T-helper 2 cell (primary cell): ENCODE measurements around the gene ISL2.
A peak's percentile ranks its signal among the peaks of the same experiment; 100 is the strongest.

Source experiments
- DNase-seq, 5 experiments: peaks; one replicate each; pipeline versions ENCODE4 v3.0.0 to v3.0.0-alpha.2; 2012 to 2022

ISL2 gene

DNA sequence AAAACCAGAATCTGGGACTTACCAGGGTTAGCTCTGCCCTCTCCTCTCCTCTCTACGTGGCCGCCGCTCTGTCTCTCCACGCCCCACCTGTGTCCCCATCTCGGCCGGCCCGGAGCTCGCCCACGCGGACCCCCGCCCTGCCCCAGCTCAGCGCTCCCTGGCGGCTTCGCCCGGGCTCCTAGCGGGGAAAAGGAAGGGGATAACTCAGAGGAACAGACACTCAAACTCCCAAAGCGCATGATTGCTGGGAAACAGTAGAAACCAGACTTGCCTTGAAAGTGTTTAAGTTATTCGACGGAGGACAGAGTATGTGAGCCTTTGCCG, 5.4 kb downstream of the ISL2 start:
- peak in 1 of 5 experiments; percentile 16 for DNase-seq

DNA sequence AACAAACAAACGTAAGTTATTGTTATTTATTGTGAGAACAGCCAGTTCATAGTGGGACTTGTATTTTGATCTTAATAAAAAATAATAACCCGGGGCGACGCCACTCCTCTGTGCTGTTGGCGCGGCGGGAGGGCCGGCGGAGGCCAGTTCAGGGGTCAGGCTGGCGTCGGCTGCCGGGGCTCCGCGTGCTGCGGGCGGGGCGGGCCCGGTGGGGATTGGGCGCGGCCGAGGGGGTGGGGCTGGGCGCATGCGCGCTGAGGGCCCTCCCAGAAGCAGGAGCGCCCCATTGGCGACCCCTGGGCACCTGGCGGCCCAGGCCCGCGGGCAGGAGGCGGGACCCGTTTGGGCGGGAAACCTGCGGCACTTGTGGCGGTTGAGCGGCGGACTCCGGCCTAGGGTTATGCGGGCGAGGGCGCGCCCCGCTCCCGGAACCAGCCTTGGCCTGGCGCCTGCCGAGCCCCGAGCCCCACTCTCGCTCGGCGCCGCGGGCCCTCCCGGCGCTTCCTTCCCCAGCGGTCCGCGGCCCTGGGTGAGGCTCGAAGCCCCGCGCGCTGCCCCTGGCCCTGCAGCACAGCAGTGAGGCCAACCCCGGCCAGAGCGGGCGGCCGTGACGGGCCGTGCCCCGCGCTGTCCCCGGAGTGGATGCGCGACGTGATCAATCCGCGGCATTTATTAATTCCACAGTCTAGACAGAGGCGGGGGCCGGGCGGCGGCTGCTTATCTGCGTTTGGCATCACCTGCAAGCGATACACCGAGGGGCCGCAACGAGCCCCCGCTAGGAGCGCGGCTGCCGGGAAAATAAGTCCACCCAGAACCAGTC, 6.0 kb downstream of the ISL2 start:
- peak in 1 of 5 experiments; percentile 26 for DNase-seq

GRCh38 chr15:76343313-76343996, 6.9 kb downstream of the ISL2 start:
- DNase-seq = peak in 1 of 5 experiments; percentile 38

DNA sequence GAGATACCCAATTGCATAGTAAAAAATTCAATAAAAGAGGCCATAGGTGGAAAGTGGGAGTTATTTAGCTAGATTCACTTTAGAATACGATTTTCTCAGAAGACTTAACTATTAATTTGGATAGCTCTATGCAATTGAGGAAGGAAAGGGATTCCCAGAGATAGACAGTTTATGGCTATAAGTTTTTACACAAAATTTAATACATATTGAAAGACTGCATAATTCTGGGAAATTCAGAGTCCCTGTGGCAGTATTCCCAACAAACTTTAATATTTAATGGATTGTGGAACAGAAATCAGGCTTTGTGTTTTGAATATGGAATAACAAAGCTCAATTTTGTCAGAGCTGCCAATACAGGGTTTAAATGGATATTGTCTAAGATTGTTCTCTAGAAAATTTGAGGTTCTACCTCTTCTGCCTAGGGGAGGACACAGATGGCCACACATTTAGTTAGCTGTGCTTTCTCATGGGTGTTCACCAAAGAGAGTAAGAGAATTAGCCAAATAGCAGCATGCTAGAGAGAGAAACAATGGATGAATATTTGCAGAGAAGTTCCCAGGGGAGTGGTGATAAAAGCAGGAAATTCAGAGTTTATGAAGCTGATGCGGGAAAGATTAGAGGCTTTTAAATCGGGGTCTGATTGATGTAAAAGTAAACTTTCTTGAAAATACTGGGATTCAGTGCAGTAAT, 8.5 kb downstream of the ISL2 start:
- no peak for DNase-seq

DNA sequence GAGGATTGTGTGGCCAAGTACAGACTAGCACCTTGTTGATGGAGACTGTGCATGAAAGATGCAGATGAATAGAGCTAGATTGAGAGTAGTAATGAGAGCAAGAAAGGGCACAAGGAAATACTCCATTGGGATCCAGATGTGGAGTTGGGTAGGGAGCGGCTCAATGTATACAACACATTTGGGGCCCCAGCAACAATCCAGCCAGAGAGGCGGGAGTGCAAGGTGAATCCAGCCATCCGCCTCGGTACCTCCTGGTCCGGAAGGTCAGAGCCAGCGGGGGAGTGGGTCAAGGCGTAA, 9.0 kb downstream of the ISL2 start:
- DNase-seq = no peak

DNA sequence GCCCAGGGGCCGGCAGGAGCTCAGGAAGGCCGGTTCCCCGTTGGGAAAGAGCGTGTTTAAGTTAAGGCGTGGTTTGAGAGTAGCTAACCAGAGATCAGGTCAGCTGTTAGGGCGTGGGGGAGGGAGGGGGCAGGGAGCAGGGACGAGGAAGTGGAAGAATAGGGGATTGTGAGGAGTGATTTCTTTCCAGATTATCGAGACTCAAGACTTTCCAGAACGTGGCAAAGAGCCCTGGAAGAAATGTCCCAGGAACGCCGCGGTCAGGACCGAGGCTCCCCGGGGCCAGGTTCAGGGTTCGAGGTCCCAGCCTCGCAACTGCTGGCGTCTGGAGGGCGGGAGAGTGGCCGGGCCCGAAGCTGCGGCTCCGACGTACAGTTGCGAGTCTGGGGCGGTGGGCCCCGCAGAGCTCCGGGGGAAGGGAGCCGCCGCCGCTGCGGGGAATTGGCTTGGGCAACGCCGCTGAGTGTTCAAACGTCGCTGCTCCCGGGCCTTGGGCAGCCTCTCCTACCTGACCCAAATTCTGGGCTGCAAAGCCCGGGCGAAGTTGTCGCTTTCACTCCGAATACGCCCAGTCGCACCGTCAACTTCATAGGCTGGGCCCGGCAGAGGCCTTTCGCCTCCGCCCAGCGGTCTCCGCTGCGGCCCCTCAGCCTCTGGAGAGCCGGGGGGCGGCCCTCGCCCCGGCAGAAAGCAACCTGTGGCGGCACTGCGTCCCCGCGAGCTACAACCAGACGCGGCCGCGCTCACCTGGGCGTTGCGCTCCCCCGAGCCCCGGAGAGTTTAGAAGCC, 9.5 kb downstream of the ISL2 start:
- DNase-seq = peak in 1 of 5 experiments; percentile 13

GRCh38 chr15:76346669-76347481, 10.3 kb downstream of the ISL2 start:
- DNase-seq = no peak

DNA sequence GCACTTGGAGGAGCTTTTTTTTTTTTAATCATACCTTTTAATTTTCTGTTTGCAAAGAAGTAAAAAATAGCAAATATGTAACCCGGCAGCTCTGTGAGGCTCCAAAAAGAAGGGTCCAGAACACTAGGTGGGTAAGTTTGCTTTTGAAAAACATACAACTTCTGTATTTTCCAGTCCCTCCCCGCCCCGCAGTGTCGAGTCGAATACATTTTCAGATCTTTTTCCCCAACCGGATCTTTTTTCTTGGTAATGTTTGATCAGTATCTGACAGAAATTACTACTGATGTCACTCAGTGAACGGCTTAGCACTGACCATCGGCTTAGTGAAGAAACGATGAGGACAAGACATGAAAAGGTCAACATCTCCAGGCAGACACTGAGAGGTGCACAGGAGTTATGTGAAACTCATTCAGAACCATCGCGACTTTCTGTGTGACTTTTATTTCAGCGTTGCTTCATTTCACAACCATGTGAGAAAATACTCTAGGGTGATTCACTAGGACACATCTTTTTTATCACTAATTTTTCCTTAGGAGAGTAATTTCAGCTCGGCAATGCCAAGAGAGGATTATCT, 11.0 kb downstream of the ISL2 start:
- no peak for DNase-seq

DNA sequence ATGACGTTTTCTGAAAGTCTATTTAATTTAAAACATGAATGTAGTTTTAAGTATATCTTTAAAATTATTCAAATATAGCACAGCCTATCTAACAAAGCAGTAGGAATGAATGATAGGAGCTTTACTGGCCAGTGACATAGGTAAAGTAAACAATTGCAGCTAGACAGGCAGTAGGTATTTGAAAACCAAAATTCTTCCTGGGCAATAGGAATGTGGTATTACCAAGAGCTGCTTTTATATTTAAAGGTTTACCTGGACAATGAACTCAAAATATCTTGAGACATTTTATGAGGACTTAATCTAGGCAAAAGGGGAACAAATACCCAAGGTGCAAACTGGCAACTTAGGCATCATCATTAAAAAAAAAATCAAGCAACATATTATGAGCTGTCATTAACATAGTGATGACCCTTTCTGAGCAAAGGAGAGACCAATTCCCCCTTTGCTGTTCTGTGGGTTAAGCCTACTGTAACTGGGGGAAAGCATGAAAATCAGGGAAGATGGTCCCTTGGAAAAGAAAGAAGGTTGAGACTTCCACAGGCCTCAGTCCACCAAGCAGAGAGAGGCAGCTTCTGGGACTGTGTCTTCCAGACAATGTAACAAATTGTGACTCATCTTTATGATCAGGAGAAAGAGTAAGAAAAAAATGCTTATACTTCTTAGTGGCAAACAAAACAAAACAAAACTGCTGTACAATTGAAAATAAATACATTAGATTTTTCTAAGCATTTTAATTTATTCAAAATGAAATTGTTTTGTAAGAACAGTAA, 12.9 kb downstream of the ISL2 start:
- no peak for DNase-seq

DNA sequence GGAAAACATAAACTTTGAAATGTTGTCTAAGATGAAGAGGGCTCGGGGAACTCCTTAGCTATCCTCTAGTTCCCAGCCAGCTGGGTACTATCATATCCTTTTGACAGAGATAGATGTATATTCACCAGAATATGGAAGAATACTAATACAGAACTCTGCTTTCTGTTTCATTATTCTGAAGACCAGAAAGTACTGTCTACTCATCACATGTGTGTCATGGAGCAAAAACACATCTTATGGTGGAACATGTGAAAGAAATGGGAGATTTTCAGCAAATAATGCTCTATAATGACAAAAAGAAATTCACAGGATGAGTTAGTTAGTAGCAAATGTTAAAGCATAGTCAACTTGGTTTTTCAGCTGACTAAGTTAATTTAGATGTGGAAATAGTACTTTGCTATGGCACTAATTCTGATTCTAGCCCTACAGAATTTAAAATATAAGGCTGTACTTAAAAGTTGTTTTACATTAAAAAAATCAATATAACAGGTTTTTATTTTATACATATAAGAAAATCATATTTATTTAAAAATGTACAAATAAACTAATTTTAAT, 16.5 kb downstream of the ISL2 start:
- no peak for DNase-seq

DNA sequence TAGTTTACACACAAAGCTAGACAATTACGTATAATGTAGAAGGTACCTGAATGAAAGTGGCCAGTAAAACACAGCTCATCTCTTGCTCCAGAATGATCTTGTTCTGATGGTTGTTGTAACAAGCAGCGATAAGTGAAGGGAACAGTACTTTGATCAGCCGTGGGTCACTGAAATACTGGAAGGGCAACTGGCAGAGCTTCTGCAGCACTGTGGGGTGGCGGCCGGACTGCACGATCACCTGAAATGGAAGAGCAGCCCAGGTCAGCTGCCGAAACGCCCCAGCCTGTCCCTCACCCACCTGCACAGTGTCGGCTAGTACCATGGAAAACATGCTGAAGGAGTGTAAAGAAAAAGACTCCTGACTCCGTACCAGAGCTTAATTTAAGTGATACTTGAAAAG, 17.3 kb downstream of the ISL2 start:
- DNase-seq = no peak

GRCh38 chr15:76354823-76355440, 18.4 kb downstream of the ISL2 start:
- no peak for DNase-seq

- no peak for DNase-seq
These were observed 21.9 kb downstream of the ISL2 start for GRCh38 chr15:76358453-76358852.

DNA sequence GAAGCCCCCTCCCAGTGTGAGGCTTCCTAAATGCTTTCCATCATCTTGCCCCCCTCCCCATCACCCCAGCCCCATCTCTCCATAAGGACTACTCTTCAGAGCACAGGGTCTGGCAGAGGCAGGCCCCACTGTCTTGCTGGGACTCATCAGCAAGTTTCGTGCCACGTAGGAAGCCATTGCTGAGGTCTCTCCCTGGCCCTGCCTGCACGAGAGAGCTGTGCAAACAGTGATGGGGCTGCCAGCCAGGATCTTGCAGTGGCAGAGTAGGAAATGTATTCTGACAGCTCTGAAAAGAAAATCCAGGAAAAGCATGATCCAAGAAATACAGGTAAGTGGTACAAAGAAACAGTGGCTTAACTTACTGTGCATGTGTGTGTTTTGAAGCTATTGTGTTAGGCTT, 22.6 kb downstream of the ISL2 start:
- DNase-seq = no peak

GRCh38 chr15:76360416-76360815, 23.8 kb downstream of the ISL2 start:
- no peak for DNase-seq

- no peak for DNase-seq
These were observed 26.7 kb downstream of the ISL2 start for GRCh38 chr15:76363251-76363650.

- no peak for DNase-seq
These were observed 30.1 kb downstream of the ISL2 start for GRCh38 chr15:76366714-76367113.

DNA sequence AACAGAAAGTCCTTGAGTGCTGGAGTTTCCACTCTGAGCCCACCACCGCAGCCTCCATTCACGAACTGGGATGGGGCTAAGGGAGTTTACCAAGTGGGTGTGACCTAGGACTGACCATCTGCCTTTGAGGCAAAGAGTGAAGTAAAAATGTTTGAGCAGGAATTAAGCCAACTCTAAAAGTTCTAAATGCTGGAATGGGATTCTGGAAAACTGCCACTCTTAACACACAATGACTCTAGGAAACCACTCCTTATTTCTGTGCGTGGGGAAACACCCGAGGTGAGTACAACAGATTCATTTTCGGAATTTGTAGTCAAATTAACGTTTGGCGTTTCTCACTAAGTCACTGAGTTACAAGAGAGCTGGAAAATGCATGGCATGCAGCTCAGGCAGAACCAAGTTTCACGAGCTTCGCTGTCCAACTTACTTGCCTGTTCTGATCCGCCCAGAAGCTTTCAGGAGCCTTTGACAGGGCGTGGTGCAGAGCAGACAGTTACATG, 31.6 kb downstream of the ISL2 start:
- no peak for DNase-seq

DNA sequence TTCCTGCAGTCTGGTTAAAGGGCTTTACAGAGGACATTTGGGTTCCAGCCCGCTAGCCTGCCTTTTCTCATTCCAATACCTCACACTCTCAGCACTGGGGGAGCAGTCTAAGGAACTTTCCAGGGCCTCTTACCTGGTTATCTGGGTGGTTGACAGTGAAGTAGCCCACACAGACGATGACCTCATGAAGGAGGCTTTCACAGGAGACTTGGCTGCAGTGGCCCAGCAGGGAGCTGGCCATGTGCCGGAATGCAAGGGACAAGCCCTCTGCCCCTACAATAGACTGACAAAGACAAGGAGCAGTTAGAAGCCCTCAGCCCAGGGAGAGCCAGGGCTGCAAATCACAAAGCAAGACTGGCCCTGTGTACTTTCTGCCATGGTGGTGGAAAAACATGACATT, 39.5 kb downstream of the ISL2 start:
- no peak for DNase-seq

- no peak for DNase-seq
These were observed 40.2 kb downstream of the ISL2 start for GRCh38 chr15:76376816-76377215.
